A549 treated with RU486 at 1 μM for 4 hours (cell line): Measurements from ENCODE around the gene FTSJ1. TPM values are rescaled to one million over a fixed set of nuclear protein-coding genes. Genes with fewer than 3 reads are reported as not detected.

Experiments used
- total RNA-seq: library from RNA; stranded (reverse); fragments of 200-300 nt; extraction: Qiagen RNA extraction; gene quantifications from 5 replicates; pipeline ENCODE4 v1.2.3, GENCODE V29; 2022; ENCODE audit warnings: low read depth

Gene FTSJ1
- total RNA-seq, result 65.7 to 71.0 TPM (median 67.6 TPM) in 5 replicates

GRCh38 chrX:48475774-48476577 lies at the start of gene FTSJ1:
Gene FTSJ1 (plus strand): TSS chrX:48476199. CDS start chrX:48478048, 1,849 bp downstream.

GRCh38 chrX:48470110-48470832 lies 5.7 kb upstream of the FTSJ1 start, which contains the start of gene SLC38A5:
Gene SLC38A5 (minus strand): TSS chrX:48470260. CDS start chrX:48467924, 2,336 bp downstream.

GRCh38 chrX:48508400-48509244 lies 32.6 kb downstream of the FTSJ1 start, which contains the start of gene PORCN:
Gene PORCN (plus strand): TSS chrX:48508992. CDS start chrX:48509821, 829 bp downstream.

GRCh38 chrX:48521353-48522243 lies 45.6 kb downstream of the FTSJ1 start, which contains the start of gene EBP:
Gene EBP (plus strand): TSS chrX:48521808. CDS start chrX:48523772, 1,964 bp downstream.

Other genes with a start within 250 kb of the FTSJ1 start
- not detected in 5 replicates for gene SSX1, start 220.8 kb upstream of the FTSJ1 start, total RNA-seq
- gene SSX3, start 119.5 kb upstream of the FTSJ1 start, total RNA-seq, result not detected in 5 replicates
- not detected in 5 replicates for gene SSX4, start 92.7 kb upstream of the FTSJ1 start, total RNA-seq
- gene SSX4B, start 64.2 kb upstream of the FTSJ1 start, total RNA-seq, result not detected in 5 replicates
- gene SLC38A5, start 5.9 kb upstream of the FTSJ1 start, total RNA-seq, result 0.10 to 0.79 TPM (median 0.25 TPM) in 4 of 5 replicates, not detected in the other
- 13.8 to 17.4 TPM (median 15.7 TPM) in 5 replicates for gene PORCN, start 32.8 kb downstream of the FTSJ1 start, total RNA-seq
- gene EBP, start 45.6 kb downstream of the FTSJ1 start, total RNA-seq, result 111 to 157 TPM (median 145 TPM) in 5 replicates
- 9.3 to 11.1 TPM (median 10.6 TPM) in 5 replicates for gene TBC1D25, start 63.5 kb downstream of the FTSJ1 start, total RNA-seq
- 305 to 526 TPM (median 363 TPM) in 5 replicates for gene RBM3, start 98.3 kb downstream of the FTSJ1 start, total RNA-seq
- gene WDR13, start 121.3 kb downstream of the FTSJ1 start, total RNA-seq, result 49.7 to 77.7 TPM (median 74.4 TPM) in 5 replicates
- 0.20 to 0.54 TPM (median 0.32 TPM) in 4 of 5 replicates, not detected in the other for gene WAS, start 207.6 kb downstream of the FTSJ1 start, total RNA-seq
- 16.8 to 22.3 TPM (median 22.0 TPM) in 5 replicates for gene SUV39H1, start 220.5 kb downstream of the FTSJ1 start, total RNA-seq